GM12874 (cell line): Measurements from ENCODE around the gene ZBTB5.

Source experiments
- TF ChIP-seq, protein P1 (sequence below): IDR thresholded peaks from 2 replicates; pipeline ENCODE4 v1.5.1; 2011; ENCODE audit warnings: low read depth, mild to moderate bottlenecking, control low read depth, low read length, moderate library complexity; ENCODE audit not compliant: insufficient read depth

The ZBTB5 gene

GRCh38 chr9:37464006-37464405, 1.2 kb downstream of the ZBTB5 start:
- TF ChIP-seq, protein P1, sequence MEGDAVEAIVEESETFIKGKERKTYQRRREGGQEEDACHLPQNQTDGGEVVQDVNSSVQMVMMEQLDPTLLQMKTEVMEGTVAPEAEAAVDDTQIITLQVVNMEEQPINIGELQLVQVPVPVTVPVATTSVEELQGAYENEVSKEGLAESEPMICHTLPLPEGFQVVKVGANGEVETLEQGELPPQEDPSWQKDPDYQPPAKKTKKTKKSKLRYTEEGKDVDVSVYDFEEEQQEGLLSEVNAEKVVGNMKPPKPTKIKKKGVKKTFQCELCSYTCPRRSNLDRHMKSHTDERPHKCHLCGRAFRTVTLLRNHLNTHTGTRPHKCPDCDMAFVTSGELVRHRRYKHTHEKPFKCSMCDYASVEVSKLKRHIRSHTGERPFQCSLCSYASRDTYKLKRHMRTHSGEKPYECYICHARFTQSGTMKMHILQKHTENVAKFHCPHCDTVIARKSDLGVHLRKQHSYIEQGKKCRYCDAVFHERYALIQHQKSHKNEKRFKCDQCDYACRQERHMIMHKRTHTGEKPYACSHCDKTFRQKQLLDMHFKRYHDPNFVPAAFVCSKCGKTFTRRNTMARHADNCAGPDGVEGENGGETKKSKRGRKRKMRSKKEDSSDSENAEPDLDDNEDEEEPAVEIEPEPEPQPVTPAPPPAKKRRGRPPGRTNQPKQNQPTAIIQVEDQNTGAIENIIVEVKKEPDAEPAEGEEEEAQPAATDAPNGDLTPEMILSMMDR = no peak

GRCh38 chr9:37456817-37457216, 8.4 kb downstream of the ZBTB5 start:
- TF ChIP-seq, protein P1 = no peak

GRCh38 chr9:37455884-37456647, 9.2 kb downstream of the ZBTB5 start:
- TF ChIP-seq, protein P1 = no peak

- TF ChIP-seq, protein P1 = no peak
These were observed 11.0 kb downstream of the ZBTB5 start for GRCh38 chr9:37454238-37454637.

DNA sequence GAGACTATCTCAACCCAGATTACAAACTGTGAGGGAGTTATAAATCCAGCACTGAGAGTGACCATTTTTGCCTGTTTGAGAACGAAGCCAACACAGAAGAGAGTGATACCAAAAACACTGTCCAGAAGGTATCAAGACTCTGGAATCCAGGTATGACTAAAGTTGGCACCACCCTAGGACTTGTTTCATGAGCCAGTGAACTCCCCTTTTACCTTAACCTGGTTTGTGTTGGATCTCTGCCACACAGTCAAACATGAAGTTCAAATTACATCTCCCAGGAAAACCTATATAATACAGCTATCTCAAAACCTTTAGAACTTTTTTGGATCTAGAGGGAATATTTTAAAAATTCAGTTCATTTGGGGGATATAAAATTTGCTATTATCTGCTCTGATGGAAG, 11.4 kb downstream of the ZBTB5 start:
- TF ChIP-seq, protein P1 = no peak

DNA sequence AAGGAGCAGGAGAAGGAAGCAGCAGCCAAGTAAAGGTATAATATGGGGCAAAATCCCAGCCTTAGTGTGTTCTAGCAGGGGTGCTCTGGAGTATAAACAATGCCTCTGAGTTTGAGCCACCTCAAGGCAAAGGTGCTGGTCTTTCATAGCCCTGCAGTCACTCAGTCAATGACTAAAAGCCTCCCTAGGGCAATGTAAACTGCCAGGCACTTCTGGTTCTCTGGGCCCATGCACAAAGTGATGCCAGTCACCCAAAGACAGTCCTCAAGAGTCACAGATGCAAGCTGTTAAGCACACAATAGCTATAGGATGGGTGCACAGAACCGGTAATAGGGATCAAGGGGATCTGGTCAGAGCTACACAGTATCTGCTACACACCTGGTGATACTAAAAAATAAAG, 12.6 kb downstream of the ZBTB5 start:
- TF ChIP-seq, protein P1 = no peak

- TF ChIP-seq, protein P1 = no peak
These were observed 13.6 kb downstream of the ZBTB5 start for GRCh38 chr9:37451628-37452027.
